ENCODE measurements around the gene ZNF664.

ZNF664 gene

DNA sequence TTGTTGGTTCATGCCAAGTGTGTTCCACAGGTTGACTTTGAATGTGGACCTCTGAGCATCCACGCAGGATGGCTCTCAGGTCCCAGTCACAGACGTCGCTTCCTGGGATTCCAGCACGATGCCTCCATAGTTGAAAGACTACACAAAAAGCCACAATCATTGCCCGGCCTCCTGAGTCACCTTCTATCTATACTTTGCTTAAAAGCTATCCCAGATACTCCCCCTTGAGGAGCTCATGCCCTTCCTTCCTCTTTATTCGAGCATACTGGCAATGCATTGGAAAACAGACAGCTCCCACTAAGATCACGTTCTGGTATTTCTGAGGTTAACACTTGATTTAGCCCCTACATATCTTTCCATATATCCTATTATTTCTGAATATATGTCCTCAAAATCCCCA is 40.1 kb downstream of the ZNF664 start:
- DNase-seq, result peak in 1 of 2 experiments; percentile 2

DNA sequence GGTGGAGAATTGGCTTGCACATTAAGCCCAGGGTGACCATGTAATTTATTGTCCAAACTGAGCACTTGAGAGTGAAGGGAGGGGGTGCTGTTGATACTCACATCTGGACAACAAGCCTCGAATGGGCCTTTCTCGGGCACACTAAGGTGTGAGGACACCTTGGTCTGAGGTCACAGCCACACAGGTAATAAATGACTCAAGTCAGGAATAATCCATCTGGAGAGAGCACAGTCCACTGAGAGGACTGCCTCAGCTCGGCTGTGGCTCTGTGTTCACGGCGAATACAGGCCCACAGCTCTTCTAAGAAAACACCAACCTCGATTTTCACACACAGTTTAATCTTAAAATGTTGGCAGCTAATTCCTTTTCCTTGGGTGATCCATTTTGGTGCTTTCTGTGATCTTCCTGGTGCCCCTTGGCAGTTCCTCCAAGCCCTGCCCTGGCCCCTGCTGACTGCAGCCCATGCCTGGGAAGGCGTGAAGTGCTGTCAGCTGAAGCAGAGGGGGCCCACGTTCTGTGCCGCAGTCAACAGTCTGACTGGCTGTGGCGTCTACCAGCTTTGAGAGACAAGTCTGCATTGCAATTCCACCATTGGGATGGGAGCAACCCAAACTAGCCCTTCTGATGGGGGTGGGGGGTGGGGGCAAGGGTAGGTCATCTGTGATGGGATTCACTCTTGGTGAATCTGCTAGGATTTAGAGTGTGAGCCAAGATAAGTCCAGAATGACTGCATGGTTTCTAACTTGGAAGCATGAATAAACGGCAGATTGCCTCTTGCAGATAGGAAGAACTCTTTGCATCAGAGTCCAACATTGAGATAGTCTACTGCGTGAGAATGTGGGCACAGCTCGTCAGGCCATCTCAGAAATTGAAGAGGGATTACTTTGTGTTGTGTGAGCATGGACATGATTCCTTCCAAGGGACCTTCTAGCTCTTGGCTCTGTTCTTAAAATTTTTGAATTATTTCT is 42.8 kb downstream of the ZNF664 start:
- DNase-seq, result no peak

- no peak for DNase-seq
These were observed 44.0 kb downstream of the ZNF664 start for GRCh38 chr12:124017064-124017463.

- DNase-seq, result no peak
These were observed 45.5 kb downstream of the ZNF664 start for GRCh38 chr12:124018539-124018938.

DNA sequence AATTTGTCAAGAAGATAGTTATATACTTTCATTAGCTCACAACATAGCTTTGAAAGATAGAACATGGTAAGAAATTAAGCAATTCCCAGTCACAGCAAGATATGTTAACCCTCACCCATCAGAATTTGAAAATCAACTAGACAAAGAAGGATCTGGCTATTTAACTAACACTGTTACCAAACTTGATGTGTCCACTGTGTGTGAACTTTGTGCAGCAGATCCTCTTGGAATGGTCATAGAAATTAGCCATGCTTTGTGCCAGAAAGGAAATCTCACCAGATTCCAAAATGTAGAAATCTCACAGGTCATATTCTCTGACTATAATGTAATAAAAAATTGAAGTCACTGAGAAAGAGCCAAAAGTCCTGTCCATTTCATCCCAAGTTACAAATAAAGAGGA is 46.1 kb downstream of the ZNF664 start:
- no peak for DNase-seq

GRCh38 chr12:124020514-124020949 is 47.5 kb downstream of the ZNF664 start:
- DNase-seq, result no peak

DNA sequence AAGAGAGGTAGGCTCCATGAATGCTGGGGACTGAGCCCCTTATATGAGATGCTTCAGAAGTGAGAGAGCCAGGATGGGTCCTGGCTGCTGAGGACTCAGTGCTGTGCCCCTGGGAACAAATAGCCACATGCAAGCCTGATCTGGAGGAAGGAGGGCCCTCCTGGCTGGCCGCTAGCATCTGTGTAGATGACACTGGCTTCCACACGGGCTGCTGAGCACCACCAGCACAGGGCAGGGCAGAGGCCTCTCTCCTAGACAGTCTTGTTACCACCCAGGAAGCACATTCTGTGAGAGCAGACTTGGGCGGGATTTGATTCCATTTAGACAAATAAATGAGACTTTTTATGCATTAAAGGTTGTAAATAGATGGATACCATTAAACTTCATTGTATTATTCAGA is 48.0 kb downstream of the ZNF664 start:
- no peak for DNase-seq

DNA sequence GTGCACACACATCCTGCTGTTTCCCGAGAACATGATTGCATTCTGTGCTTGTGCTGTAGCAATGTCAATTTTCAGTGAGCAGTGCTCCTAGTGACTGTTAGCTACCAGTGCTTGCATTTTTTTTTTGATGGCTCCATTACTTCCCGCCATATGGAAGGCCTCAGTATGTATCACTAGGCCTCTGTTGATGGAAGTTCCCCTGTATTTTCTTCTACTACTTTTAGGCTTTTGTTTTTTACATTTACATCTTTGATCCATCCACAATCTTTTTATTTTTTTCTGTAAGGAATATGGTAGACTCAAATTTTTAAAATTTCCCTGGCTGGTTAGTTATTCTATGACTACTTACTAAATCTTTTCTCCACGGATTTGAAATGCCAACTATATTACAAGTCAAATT is 49.1 kb downstream of the ZNF664 start:
- DNase-seq, result no peak

GRCh38 chr12:124024263-124024678 is 51.3 kb downstream of the ZNF664 start:
- DNase-seq, result no peak

DNA sequence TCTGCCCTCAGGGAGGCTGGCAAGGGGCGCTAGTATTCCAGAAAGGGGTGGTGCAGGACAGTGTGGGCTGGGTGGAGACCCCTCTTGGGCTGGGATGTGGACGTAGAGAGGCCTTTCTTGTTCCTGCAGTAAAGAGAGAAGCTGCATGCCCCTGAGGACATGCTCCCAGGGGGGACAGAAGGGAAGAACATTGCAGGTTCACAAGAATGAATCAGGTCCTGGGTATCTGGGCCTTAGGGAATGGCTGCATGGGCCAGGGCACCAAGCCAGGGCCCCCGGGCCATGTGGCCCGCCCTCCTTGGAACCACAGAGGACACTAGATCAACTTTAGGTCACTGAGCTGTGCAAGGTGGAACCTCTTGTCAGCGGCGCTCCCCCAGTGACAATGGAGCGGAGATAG is 51.8 kb downstream of the ZNF664 start:
- no peak for DNase-seq

DNA sequence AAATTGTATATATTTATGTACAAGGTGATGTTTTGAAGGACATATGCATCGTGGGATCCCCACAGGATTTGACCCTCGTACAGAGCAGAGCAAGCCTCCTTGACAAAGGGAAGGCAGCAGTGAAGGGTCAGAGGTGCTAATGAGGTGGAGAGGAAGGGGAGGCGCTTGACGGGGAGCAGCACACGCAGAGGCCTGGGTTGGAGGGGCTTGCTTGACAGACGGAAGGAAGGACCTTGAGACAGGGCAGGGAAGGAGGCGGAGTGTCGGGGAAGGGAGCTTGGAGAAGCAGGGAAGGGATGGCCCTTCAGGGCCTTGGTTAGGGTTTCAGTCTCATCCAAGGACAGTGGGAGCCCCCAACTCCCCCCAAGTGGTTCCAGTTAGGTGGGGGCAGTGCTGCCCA is 52.6 kb downstream of the ZNF664 start:
- DNase-seq, result no peak

GRCh38 chr12:124026755-124027745 is 54.0 kb downstream of the ZNF664 start:
- no peak for DNase-seq

DNA sequence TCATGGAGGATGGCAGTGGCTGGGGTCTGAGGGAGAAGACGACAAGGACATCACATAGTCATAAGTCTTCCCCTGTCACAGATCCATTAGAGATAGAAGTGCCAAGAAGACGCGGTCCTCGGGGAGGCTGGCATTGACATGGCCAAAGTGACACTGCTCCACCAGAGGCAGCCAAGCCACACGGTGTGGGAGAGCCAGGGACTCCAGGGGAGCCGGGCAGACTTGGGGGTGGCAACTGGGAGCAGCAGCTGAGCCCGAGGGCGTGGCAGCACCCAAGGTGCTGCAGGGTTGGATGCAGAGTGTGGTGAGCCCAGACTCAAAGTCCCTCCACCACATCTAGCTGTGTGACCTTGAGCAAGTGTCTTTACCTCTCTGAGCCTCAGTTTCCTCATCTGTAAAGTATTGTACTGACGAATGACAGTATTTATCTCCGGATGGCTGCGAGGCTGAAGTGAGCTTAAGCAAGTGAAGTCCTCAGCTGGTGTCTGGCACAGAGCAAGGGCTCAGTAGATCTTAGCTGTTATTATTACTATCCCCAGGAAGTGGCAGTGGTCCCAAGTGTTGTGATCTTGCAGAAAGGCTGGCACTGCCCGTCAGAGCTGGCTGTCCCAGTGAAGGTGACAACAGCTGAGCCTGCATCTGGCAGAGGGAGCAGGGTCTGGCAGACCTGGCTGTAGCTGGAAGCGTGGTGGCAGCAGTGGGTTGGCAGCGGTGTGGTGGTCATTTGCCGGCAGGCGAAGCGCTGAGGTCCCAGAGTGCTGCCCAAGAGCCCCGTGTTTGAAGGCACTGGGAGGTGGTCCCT is 54.9 kb downstream of the ZNF664 start:
- DNase-seq, result no peak

DNA sequence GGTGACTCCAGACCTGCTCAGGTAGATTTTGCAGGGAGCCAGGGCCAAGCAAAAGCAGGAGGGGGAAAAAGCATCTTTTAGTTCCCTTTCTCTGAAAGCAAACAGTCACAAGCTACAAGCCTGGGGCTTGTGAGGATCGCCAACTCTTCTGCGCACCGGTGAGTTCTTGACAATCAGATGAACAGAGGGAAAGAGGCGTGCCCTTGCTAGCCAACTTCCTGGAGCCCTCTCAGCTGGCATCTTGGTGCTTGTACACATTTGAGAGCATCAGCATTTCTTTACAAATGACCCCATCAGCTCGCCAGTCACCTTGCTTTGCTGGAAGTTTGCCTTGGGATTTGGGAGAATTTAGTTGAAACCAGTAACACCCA is 55.5 kb downstream of the ZNF664 start:
- DNase-seq, result no peak

- no peak for DNase-seq
These were observed 57.0 kb downstream of the ZNF664 start for GRCh38 chr12:124030008-124030407.

DNA sequence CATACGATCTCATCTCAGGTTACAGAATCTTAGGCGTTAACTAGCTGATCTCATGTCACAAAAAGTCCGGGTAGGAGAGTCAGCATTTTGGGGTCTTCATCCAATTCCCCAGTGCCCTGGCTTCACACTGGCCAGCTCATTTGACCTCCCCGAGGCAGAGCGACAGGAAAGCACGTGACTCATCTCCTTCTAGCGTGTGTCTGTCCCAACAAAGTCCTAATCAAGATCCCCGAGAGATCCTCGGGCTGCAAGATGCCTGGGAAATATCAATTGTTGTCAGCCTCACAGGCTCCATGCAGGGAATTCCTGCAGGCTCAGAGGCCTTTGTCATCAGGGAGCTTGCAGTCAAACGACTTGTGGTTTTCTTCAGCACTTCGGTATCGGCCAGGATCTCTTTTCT is 57.5 kb downstream of the ZNF664 start:
- no peak for DNase-seq

- no peak for DNase-seq
These were observed 58.0 kb downstream of the ZNF664 start for GRCh38 chr12:124031058-124031457.

DNA sequence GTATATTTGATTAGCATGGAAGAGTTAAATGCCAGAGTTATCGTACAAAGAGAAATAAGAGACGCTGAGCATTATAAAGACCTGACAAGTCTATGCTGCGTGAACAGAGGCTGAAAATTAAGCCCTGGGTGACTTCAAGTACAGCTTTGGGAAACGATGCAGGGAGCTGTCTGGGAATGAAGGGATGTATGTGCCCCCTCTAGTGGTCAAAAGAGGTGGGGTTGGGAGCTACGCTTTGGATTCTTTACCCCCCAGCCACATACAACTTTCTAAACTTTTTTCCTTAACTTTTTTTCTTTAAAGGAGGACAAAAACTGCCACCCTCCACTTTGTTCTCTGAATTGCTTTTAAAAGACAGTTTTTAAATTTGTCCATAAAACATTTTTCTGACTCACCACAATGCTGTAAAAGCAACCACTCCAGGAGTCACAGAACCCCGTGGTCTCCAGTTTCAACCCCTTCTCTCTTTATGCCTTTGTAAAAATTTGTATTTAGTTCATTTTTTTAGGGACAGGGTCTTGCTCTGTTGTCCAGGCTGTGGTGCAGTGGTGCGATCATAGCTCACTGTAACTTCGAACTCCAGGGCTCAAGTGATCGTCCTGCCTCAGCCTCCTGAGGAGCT is 59.4 kb downstream of the ZNF664 start:
- DNase-seq, result peak; percentile 5 to 27

DNA sequence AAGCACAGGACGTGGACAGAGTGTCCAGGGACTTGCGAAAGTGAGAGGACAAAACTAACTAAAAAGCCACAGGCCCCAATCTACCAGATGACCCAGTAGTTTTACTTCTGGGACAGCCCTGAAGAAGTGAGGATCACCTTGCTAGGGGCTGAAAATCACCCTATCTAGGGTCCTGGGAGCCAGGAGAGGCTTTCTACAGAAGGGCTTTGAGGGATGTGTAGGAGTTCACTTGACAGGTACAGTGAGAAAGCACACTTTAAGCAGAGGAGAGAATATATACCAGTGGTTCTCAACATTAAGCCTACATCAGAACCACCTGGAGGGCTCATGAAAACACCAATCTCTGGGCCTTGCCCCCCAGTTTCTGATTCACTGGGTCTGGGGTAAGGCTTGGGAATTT is 60.8 kb downstream of the ZNF664 start:
- DNase-seq, result no peak

- no peak for DNase-seq
These were observed 61.3 kb downstream of the ZNF664 start for GRCh38 chr12:124034297-124034696.

GRCh38 chr12:124035163-124035562 is 62.1 kb downstream of the ZNF664 start:
- DNase-seq, result no peak

DNA sequence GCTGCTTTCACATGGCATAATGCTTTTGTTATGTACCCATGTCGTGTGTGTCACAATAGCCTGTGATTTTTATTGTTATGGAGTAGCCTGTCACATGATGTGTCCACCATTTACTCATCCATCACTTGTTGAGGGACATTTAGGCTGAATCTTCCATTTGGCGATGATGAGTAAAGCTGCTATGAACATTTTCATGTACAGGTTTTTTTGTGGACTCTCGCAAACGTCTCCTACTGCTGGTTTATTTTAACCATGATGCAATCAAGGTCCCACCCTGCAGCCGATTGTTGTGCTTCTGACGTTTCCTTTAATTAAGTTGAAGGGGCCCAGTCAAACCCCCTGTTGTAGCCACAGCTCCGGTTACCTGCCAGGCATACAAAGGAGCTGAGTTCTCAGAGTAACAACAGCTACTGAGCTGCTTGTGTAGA is 63.2 kb downstream of the ZNF664 start:
- no peak for DNase-seq

Measured in AML-193 (cell line).